ENCODE results near the gene SIX3. TPM values are rescaled to one million over a fixed set of nuclear protein-coding genes. Genes with fewer than 3 reads are reported as not detected.
A peak's percentile ranks its signal among the peaks of the same experiment; 100 is the strongest.

The SIX3 gene
- total and polyA plus RNA-seq, 8 donors, result 0.19 to 1.7 (median 0.31) TPM

GRCh38 chr2:44932564-44933392, 8.7 kb upstream of the SIX3 start:
- Histone ChIP-seq H3K36me3 (no peaks in the 10 kb centered on the region), H3K27ac (no peak overlapping the region), H3K27me3 (peaks cover 0 to 30% (median 13%) of the 10 kb centered on the region in 4 donors), H3K4me1 (peaks cover 0 to 6% (median 0%) of the 10 kb centered on the region in 3 donors), H3K4me3 (no peak overlapping the region), H3K9me3 (no peaks in the 10 kb centered on the region)
- WGBS, 2 donors, result 14 to 19% methylated on average over 45 of the region's 45 CpGs
- DNase-seq (no peak), FAIRE-seq (no peak), ATAC-seq (no peak)
- no peak for TF ChIP-seq CTCF (IDR thresholded peaks at IDR 0.05)
- intact Hi-C loops (cut with DNase I), result no loop called here

GRCh38 chr2:44933434-44933951, 8.0 kb upstream of the SIX3 start:
- peaks cover 0 to 3% (median 0%) of the 10 kb centered on the region in 3 donors for H3K4me1 ChIP-seq
- H3K4me3 ChIP-seq, result no peak overlapping the region
- ATAC-seq (no peak), DNase-seq (no peak), FAIRE-seq (no peak)
- no peaks in the 10 kb centered on the region for H3K9me3 ChIP-seq
- no peak for TF ChIP-seq CTCF (IDR thresholded peaks at IDR 0.05)
- intact Hi-C loops (cut with DNase I), result no loop called here
- no peak overlapping the region for H3K27ac ChIP-seq
- 8 to 10% methylated on average over 19 of the region's 19 CpGs for WGBS, 2 donors
- no peaks in the 10 kb centered on the region for H3K36me3 ChIP-seq
- peaks cover 0 to 26% (median 9%) of the 10 kb centered on the region in 4 donors for H3K27me3 ChIP-seq

- no peak for FAIRE-seq
- ATAC-seq, result no peak
- no peak overlapping the region for H3K27ac ChIP-seq
- no peaks in the 10 kb centered on the region for H3K9me3 ChIP-seq
- H3K36me3 ChIP-seq, result no peaks in the 10 kb centered on the region
- no peak for DNase-seq
- H3K4me1 ChIP-seq, result peaks cover 0 to 5% (median 4%) of the 10 kb centered on the region in 3 donors
- intact Hi-C loops (cut with DNase I), result no loop called here
- peaks cover 0 to 23% (median 7%) of the 10 kb centered on the region in 4 donors for H3K27me3 ChIP-seq
- peak overlapping the region in 1 of 4 donors; percentile 26 for H3K4me3 ChIP-seq
- no peak for TF ChIP-seq CTCF (IDR thresholded peaks at IDR 0.05)
- 1 to 4% methylated on average over 60 of the region's 60 CpGs for WGBS, 2 donors
Observed at GRCh38 chr2:44934038-44934982, 7.2 kb upstream of the SIX3 start.

- Histone ChIP-seq H3K4me1 (peaks cover 0 to 5% (median 4%) of the 10 kb centered on the region in 3 donors), H3K27me3 (peaks cover 0 to 29% (median 11%) of the 10 kb centered on the region in 4 donors), H3K36me3 (no peaks in the 10 kb centered on the region), H3K4me3 (peak overlapping the region in 1 of 4 donors; percentile 26), H3K27ac (no peak overlapping the region), H3K9me3 (no peaks in the 10 kb centered on the region)
- FAIRE-seq (no peak), ATAC-seq (peak in 2 of 4 donors; percentile 13 to 15), DNase-seq (no peak)
- TF ChIP-seq CTCF (IDR thresholded peaks at IDR 0.05), result no peak
- 1 to 2% methylated on average over 48 of the region's 48 CpGs for WGBS, 2 donors
- intact Hi-C loops (cut with DNase I), result no loop called here
Observed at GRCh38 chr2:44934983-44935728, 6.3 kb upstream of the SIX3 start.
